IMR-90 (cell line): ENCODE data around the gene TIE1.

Experiments
- CEBPB ChIP-seq: IDR thresholded peaks from 2 replicates; pipeline ENCODE4 v1.6.1; 2012; ENCODE audit warnings: low read depth, low read length, improper control_type of control experiment
- POLR2A ChIP-seq: IDR thresholded peaks from 2 replicates; pipeline ENCODE4 v1.6.1; 2012; ENCODE audit warnings: mild to moderate bottlenecking, low read depth, low read length
- SMC3 ChIP-seq: fragments of 150-350 bp; IDR thresholded peaks from 2 replicates; pipeline ENCODE4 v1.6.1; 2016; ENCODE audit warnings: low read depth, mild to moderate bottlenecking, antibody characterized with exemption, low read length, moderate library complexity
- TF ChIP-seq, protein P1 (sequence below): conservative IDR thresholded peaks from 2 replicates; pipeline ENCODE4 v1.5.1; 2012; ENCODE audit warnings: mild to moderate bottlenecking, low read depth, low read length, improper control_type of control experiment

DNA sequence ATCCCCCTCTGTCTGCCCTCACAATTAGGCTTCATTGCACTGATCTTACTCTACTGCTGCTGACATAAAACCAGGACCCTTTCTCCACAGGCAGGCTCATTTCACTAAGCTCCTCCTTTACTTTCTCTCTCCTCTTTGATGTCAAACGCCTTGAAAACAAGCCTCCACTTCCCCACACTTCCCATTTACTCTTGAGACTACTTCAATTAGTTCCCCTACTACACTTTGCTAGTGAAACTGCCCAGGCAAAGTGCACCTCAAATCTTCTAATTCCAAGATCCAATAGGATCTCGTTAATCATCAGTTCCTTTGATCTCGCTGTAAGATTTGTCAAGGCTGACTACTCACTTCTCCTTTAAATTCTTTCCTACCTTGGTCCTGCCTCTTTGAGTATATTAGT lies 52.1 kb downstream of the TIE1 start:
- TF ChIP-seq, protein P1, sequence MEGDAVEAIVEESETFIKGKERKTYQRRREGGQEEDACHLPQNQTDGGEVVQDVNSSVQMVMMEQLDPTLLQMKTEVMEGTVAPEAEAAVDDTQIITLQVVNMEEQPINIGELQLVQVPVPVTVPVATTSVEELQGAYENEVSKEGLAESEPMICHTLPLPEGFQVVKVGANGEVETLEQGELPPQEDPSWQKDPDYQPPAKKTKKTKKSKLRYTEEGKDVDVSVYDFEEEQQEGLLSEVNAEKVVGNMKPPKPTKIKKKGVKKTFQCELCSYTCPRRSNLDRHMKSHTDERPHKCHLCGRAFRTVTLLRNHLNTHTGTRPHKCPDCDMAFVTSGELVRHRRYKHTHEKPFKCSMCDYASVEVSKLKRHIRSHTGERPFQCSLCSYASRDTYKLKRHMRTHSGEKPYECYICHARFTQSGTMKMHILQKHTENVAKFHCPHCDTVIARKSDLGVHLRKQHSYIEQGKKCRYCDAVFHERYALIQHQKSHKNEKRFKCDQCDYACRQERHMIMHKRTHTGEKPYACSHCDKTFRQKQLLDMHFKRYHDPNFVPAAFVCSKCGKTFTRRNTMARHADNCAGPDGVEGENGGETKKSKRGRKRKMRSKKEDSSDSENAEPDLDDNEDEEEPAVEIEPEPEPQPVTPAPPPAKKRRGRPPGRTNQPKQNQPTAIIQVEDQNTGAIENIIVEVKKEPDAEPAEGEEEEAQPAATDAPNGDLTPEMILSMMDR: no peak
- no peak for TF ChIP-seq SMC3
- no peak for TF ChIP-seq POLR2A
- no peak for TF ChIP-seq CEBPB
